ENCODE results near the gene RNPC3. TPM values are rescaled to one million over a fixed set of nuclear protein-coding genes. Genes with fewer than 3 reads are reported as not detected.

Gene RNPC3, protein sequence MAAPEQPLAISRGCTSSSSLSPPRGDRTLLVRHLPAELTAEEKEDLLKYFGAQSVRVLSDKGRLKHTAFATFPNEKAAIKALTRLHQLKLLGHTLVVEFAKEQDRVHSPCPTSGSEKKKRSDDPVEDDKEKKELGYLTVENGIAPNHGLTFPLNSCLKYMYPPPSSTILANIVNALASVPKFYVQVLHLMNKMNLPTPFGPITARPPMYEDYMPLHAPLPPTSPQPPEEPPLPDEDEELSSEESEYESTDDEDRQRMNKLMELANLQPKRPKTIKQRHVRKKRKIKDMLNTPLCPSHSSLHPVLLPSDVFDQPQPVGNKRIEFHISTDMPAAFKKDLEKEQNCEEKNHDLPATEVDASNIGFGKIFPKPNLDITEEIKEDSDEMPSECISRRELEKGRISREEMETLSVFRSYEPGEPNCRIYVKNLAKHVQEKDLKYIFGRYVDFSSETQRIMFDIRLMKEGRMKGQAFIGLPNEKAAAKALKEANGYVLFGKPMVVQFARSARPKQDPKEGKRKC
- total RNA-seq (2014; rRNA removed) = 6.2 and 6.5 TPM in 2 replicates
- polyA plus RNA-seq (2012) = 3.0 TPM

DNA sequence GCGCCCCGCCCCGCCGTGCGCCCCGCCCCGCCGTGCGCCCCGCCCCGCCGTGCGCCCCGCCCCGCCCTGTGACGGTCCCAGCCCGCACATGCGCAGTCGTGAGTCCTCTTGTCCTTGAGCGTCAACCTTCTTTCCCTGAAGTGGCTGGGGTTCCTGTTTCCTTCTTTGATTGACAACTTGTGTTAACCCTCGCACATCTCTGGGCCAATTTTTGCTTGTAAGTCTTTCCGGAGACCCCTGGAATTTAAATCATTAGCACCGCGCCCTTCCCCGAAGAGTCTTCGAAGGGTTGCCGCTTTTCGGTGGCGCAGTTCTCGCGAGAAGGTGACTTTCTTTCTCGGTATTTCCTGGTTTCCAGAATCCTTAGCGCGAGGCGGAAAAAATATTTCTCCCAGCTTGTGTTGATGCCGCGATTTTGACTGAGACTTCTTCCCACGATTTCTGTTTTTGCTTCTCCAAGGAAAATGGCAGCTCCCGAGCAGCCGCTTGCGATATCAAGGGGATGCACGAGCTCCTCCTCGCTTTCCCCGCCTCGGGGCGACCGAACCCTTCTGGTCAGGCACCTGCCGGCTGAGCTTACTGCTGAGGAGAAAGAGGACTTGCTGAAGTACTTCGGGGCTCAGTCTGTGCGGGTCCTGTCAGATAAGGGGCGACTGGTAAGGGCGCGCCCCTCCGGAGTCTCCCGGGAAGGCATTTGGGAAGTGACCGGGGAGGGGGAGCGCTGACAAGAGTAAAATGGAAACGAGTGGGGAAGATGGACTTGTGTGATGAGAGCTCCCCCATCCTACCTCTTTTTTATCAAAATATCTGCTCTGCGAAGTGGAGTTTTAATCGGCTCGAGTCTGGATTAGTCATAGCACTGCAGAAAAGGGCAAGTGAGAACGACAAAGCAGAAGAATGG lies at the start of gene RNPC3:
Gene RNPC3 (plus strand): TSS at position 93 of the 901 bp plus-strand sequence. CDS start 372 bp downstream, at position 465.
- peak; percentile 89 for DNase-seq (ENCODE audit: low read depth)

DNA sequence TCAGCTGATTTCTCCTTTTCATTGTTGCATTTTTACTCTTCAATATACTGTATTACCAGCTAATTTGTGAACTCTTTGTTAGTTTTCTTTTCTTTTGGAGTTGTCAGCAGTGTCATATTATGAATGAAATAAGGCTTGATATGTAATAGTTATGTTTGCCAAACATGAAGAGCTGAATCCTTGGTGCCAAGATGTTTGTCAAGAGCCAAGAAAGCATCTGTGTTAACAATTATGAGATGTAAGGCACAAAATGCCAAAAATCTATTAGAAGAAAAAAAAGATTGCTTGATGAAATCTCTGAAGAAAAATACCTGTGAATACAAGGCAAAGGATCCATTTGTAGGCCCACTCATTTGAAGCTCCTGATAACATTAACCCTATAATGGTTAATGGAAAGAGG lies 48.4 kb upstream of the RNPC3 start:
- DNase-seq (ENCODE audit: low read depth) = no peak

DNA sequence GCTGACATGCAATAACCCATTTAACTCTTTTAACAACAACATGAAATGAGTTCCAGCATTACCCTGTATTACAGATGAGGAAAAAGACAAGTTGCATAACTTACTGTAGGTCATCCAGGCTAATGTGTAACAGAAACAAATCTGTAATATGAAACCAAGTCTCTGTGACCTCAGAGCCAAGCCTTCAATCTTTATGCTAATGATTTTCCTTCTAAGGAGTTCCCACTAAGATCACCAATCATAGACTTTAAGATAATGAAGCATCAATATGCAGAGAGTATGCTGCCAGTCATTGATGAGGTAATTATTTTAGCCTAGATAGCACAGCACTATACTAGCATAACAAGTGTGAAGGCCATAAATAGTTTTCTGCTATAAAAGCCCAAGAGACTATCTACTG lies 35.6 kb upstream of the RNPC3 start:
- DNase-seq (ENCODE audit: low read depth) = peak; percentile 46

DNA sequence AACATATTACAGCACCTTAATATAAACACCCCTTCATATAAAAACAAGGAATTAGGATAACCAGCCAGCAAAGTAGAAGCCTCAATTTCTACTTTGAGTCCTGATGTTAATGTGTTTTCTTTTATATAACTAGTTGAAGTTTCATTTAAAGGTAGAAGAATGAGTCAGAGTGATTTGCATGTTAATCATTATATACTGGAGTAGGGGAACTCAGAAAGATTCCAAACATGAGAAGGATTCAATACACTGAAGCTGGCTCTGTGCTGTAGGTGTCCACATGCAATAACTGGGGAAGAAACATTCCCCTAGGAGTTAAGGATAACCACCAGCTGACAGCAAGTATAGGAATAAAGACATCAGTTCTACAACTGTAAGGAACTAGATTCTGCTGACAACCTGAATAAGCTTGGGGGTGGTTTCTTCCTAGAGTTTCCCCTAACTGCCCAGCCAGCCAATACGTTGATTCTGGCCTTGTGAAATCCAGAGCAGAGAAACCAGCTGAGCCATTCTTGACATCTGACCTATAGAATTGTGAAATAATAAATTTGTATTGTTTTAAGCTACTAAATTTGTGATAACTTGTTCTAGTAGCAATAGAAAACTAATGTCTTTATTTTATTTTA lies 33.4 kb upstream of the RNPC3 start:
- DNase-seq (ENCODE audit: low read depth) = peak; percentile 2

DNA sequence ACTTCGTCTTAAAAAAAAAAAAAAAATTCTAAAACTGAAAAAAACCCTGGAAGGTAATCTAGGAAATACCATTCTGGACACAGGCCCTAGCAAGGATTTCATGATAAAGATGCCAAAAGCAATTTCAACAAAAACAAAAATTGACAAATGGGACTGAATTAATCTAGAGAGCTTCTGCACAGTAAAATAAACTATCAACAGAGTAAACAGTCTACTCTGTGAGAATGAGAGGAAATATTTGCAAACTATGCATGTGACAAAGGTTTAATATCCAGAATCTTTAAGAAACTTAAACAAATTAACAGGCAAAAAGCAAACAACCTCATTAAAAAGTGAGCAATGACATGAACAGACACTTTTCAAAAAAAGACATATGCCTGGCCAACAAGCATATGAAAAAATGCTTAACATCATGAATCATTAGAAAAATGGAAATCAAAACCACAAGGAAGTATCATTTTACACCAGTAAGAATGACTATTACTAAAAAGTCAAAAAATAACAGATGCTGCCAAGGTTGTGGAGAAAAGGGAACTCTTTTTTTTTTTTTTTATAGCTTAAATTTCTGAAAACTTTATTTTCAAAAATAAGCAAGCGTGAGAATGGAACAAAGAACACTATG lies 29.4 kb upstream of the RNPC3 start:
- DNase-seq (ENCODE audit: low read depth) = peak; percentile 83

DNA sequence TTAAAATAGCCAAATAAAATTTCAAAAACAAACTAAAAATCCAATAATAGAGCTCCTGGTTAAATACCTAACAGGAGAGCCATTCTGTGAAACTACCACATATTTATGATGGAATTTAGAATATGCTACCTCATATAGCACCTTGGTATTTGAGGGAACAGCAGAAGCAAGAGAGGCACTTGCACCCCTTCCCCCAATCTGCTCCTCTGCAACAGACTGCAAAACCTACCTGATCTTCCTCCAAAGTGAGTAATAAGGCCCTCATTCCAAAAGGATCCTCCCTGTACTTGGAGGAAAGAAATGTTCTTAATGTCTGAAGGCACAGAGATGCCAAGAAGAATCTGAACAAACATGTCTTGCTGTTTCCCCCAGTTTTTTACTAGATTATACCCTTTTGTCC lies 28.1 kb upstream of the RNPC3 start:
- DNase-seq (ENCODE audit: low read depth) = no peak

DNA sequence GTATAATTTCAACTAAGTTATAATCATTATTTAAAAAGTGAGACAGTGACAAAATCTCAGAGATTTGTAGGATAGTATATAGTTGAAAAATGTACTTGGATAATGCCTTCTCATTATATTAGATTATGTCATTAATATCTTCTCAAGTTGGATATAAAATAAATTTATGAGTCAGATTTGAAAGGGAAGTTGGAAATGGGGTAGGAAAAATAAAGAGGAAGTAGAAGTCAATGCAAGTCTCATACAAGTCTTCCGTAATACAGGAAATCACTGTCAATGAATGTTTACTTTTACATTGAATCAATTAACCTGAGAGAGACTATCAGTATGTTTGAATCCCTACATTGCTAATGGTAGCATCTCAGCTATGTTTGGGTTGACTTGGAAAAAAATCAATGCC lies 16.2 kb upstream of the RNPC3 start:
- no peak for DNase-seq (ENCODE audit: low read depth)

DNA sequence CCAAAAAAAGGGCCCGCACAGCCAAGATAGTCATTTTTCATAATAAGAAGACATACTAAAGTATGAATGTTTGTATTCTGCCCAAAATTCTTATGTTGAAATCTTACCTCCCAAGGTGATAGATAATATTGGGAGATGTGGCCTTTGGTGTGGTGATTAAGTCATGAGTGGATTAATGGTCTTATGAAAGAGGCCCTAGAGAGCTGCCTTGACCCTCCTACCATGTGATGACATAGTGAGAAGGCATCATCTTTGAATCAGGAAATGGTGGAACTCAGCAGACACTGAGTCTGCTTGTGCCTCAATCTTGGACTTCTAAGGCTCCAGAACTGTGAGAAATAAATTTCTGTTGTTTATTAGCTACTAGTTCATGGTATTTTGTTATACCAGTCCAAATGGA lies 11.8 kb upstream of the RNPC3 start:
- peak; percentile 20 for DNase-seq (ENCODE audit: low read depth)

DNA sequence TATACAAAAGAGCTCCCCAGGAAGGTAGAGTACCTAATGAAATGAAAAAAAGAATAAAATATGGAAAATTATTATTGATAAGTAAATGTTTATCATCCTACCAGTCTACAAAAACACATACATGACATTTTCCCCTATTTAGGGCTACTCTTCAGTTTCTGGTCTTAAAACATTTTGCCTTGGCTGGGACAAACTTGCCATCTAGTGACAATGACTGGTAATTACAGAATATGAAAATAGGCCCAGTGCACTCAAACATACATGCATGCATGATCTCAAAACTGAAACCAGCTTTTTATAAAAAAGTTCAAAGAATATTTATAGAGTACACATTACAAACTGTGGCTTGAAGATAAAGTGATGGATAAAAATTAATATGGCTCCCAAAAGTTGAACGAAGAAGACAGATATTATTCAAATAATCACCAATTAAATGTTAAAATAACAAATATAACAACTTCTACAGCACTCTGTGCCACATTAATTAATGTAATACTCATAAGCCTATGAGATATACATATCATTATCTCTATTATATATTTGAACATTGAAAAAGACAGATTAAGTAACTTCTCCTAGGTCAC lies 10.5 kb upstream of the RNPC3 start:
- peak; percentile 69 for DNase-seq (ENCODE audit: low read depth)

DNA sequence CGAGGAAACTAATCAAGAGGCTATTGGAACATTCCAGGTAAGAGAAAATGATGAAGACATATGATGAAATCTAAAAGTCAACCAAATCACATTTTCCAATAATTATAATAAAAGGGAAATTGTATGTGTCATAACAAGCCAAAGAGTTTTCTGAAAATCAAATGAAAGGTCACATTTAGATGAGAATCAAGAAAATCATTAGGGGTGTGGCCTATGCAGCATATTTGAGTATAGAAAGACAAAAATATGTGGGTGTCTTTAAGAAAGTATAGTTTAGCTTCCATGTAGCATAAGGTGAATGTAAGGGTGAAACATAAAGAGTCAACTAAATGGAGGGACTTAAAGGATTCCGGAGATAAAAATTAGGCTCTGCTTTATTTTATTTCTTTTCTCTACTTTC lies 9.2 kb upstream of the RNPC3 start:
- DNase-seq (ENCODE audit: low read depth) = no peak

DNA sequence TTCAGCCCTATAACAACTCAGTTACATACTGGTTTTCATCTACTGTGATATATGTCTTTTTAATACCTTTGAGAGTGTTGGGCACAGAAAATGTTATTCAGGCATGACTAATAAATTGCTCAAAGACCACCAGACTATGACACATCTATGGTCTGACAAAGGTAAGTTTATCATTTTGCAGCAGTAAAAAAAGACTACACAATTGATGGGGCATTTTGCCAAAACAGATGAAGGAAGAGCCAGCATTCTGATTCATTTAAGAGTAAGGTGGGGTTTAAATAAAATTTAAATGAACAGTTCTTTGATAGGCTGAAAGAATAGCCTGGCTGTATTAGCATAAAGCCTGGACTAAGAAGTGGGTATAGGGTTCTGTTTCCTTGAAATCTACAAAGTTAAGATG lies 8.8 kb upstream of the RNPC3 start:
- peak; percentile 44 for DNase-seq (ENCODE audit: low read depth)

DNA sequence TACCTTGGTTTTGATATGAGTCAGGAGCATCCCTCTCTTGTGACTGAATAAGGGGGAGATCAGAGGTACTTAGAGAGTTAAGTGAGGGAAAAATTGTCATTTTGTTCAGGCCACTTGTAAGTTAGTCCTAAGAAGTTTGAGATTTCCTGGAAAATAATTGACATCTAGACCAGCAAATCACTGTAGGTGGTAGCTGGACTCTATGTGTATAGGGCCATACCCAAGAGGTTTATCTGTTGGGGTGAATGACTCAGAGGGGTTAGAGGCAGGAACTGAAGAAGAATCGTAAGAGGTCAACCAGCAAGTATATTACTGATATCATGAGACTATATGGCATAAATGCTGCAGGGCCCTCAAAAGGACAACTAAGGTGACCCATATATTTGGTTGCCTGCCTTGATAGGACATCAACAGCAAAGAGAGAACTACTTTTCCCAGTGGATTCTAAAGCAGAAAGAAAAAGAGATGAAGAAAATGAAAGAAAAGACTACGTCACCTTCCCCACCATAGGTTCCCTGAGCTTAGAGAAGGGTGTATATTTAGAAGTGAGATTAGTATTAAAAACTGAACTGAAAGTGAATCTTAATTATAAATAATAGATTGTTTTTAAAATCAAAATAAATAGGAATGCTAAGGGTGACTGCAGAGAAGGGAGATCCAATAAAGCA lies 8.0 kb upstream of the RNPC3 start:
- DNase-seq (ENCODE audit: low read depth) = peak; percentile 48

DNA sequence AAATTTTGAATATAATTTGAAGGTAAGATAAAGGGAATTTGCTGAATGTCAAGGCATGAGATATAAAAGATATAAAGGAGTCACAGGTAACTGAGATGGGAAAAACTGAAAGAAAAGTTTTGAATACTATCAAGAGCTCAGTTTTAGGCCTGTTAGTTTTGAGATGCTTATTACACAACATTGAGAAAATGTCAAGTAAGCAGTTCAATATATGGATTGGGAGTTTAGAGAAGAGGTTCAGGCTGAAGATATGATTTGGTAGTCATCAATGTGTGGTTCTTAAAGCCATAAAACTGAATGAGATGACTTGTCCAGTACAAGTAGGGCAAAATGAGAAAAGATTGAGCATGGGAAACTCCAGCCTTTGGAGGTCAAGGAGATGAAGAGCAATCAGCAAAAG lies 4.7 kb upstream of the RNPC3 start:
- no peak for DNase-seq (ENCODE audit: low read depth)

DNA sequence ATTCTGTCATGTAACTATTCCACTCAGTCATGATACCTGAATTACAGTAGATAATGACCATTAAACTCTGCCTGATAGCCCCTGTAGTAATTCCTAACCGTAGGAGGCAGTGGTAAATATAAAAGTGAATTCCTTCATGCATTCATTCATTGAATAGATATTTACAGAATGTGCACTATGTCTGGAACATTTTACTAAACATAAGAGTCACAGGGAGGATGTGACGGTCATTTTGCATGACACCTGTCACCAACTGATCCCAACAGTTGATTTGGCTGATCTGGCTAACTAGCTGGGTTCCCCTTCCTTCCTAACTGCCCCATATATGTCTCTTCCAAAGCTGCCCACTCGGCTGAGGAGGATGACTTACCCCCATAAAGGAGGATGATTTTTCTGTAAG lies 2.2 kb upstream of the RNPC3 start:
- no peak for DNase-seq (ENCODE audit: low read depth)

DNA sequence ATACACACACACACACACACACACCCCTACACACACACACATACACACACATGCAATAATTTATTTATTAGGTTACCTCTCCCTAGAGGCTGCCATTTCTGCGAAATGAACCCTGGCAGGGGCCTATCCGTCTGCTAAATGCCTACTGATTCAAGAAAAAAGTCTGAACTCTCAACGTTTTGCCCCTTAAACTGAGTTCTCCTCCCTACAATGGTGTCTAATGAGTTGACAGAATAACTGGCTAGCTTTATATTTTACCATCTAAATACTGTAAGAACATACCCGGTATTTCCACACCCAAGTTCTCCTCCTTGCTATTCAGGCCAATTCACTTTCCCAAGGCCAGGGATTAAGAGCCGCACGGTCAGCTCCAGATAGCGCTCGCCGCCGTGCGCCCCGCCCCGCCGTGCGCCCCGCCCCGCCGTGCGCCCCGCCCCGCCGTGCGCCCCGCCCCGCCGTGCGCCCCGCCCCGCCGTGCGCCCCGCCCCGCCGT lies 339 bp upstream of the RNPC3 start:
- DNase-seq (ENCODE audit: low read depth) = peak; percentile 66

DNA sequence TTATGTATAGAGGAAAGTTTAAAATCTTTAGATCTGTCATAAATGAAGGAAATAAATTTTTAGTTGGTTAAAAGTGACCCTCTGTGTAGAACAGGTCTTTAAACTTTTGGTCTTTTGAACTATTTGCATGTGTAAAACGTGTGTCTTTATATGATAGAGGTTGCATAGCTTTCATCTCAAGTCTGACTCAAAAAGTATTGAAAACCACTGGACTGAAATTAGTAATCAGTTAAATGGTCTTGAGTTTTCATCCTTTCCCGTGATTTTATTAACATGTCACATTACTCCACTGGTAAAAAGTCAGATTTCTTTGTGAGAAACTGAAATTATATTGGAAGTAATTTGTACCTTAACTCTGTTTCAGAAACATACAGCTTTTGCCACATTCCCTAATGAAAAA lies 1.8 kb downstream of the RNPC3 start:
- DNase-seq (ENCODE audit: low read depth) = no peak

DNA sequence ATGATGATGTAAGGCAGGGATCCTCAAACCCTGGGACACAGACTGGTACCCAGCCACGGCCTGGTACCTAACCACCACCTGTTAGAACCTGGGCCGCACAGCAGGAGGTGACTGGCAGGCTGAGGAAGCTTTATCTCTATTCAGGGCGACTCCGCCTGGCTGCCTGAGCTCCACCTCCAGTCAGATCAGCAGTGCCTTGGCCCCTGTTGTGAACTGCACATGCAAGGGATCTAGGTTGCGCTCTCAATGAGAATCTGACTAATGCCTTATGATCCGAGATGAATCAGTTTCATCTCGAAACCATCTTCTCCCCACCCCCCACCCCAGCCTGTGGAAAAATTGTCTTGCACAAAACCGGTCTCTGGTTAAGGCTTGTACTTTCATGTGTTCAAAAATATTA lies 4.2 kb downstream of the RNPC3 start:
- DNase-seq (ENCODE audit: low read depth) = peak; percentile 3

DNA sequence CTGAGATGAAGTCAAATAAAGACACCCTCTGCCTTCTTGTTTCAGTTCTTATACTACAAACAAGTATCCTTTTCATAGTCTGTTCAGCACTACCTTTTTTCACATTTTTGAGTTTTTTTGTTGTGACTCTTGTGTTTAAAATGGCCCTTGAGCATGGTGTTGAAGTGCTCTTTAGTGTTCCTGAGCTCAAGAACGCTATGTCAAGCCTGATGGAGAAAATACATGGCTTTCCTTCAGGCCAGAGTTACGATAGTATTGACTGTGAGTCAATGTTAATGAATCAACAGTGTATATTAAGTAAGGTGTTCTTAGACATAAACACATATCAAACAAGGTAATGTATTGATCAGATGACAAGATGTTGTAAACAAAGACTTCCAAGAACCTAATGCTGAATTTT lies 12.7 kb downstream of the RNPC3 start:
- DNase-seq (ENCODE audit: low read depth) = no peak

DNA sequence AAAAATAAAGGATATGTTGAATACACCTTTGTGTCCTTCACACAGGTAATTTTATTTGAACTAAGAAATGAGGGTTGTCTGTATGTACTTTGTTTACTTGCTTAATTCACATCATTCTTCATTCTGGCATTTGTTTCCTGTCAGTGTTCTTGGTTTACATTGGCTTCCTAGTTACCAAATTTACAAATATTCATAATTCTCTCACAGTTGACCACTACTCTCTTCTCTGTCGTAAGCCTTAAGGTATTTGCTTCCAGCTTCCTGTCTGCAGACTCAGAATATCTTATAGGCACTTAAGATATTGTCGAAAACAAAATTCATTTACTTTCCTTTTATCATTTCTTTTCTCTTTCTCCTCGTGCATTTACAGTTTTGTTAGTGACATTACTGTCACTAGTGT lies 15.9 kb downstream of the RNPC3 start:
- DNase-seq (ENCODE audit: low read depth) = no peak

DNA sequence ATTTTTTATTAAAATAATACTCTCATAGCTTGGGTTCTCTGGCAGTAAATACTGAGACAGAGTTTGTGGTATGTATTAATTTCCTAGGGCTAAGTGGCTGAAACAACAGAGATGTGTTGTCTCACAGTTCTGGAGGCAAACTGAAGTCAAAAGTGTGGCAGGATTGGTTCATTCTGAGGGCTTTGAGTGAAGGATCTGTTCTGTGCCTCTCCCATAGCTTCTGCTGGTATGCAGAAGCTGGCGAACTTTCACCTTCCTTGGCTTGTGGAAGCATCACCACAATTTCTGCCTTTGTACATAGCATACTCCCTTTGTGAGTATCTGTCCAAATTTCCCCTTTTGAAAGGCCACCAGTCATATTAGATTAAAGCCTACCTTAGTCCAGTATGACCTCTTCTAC lies 21.0 kb downstream of the RNPC3 start:
- no peak for DNase-seq (ENCODE audit: low read depth)
